DMS153 treated with DMSO at 0.1 percent for 48 hours (cell line): Measurements from ENCODE around the gene RAB3B.

ENCODE experiments used
- DNase-seq: peaks from one replicate; lab custom pipeline; 2025; ENCODE audit not compliant: unreplicated experiment; lab: John Stamatoyannopoulos, UW

Gene RAB3B

GRCh38 chr1:51957618-51958017, 32.9 kb downstream of the RAB3B start:
- peak; percentile 27 for DNase-seq

GRCh38 chr1:51956528-51957509, 33.7 kb downstream of the RAB3B start:
- DNase-seq: no peak

GRCh38 chr1:51955797-51956527, 34.5 kb downstream of the RAB3B start:
- peak; percentile 92 for DNase-seq

- no peak for DNase-seq
Observed at GRCh38 chr1:51954783-51955182, 35.7 kb downstream of the RAB3B start.

GRCh38 chr1:51953079-51953478, 37.4 kb downstream of the RAB3B start:
- DNase-seq: peak; percentile 46

- no peak for DNase-seq
Observed at GRCh38 chr1:51952638-51953037, 37.9 kb downstream of the RAB3B start.

GRCh38 chr1:51950701-51951100, 39.8 kb downstream of the RAB3B start:
- DNase-seq: no peak

GRCh38 chr1:51949014-51949702, 41.3 kb downstream of the RAB3B start:
- DNase-seq: no peak

- DNase-seq: peak; percentile 47
Observed at GRCh38 chr1:51948491-51948915, 42.0 kb downstream of the RAB3B start.

GRCh38 chr1:51946300-51946699, 44.2 kb downstream of the RAB3B start:
- no peak for DNase-seq

GRCh38 chr1:51945591-51945990, 44.9 kb downstream of the RAB3B start:
- no peak for DNase-seq

GRCh38 chr1:51942281-51942680, 48.2 kb downstream of the RAB3B start:
- no peak for DNase-seq

GRCh38 chr1:51941528-51941927, 49.0 kb downstream of the RAB3B start:
- no peak for DNase-seq

GRCh38 chr1:51937112-51937511, 53.4 kb downstream of the RAB3B start:
- no peak for DNase-seq

- DNase-seq: no peak
Observed at GRCh38 chr1:51936531-51936930, 54.0 kb downstream of the RAB3B start.

GRCh38 chr1:51933344-51933743, 57.2 kb downstream of the RAB3B start:
- DNase-seq: no peak

GRCh38 chr1:51930329-51930728, 60.2 kb downstream of the RAB3B start:
- DNase-seq: no peak

GRCh38 chr1:51928896-51929295, 61.6 kb downstream of the RAB3B start:
- no peak for DNase-seq

- DNase-seq: no peak
Observed at GRCh38 chr1:51927029-51927428, 63.5 kb downstream of the RAB3B start.

GRCh38 chr1:51926171-51926812, 64.2 kb downstream of the RAB3B start:
- no peak for DNase-seq

GRCh38 chr1:51924455-51924854, 66.0 kb downstream of the RAB3B start:
- no peak for DNase-seq
